ENCODE results near the gene MPP2. TPM values are rescaled to one million over a fixed set of nuclear protein-coding genes. Genes with fewer than 3 reads are reported as not detected.

The MPP2 gene
- polyA plus RNA-seq, 1 donor from 2014 or later = 25.5 TPM

GRCh38 chr17:43891851-43892646, 15.3 kb downstream of the MPP2 start:
- no peaks in the 10 kb centered on the region for H3K9me3 ChIP-seq (ENCODE audit: low read length)
- H3K4me2 ChIP-seq (ENCODE audit: low read length) = no peak overlapping the region
- TF ChIP-seq EZH2 (IDR thresholded peaks at IDR 0.05; ENCODE audit: borderline replicate concordance, insufficient read depth, low read length, poor library complexity, severe bottlenecking) (no peak), SMC3 (conservative IDR thresholded peaks at IDR 0.05; ENCODE audit: poor library complexity) (no peak), RAD21 (conservative IDR thresholded peaks at IDR 0.05) (no peak), POLR2AphosphoS5 (IDR thresholded peaks at IDR 0.05) (no peak), EP300 (conservative IDR thresholded peaks at IDR 0.05; ENCODE audit: poor library complexity, severe bottlenecking) (no peak), TAF1 (IDR thresholded peaks at IDR 0.05; ENCODE audit: low read depth) (no peak), MXI1 (conservative IDR thresholded peaks at IDR 0.05; ENCODE audit: poor library complexity, severe bottlenecking) (no peak), REST (IDR thresholded peaks at IDR 0.05; ENCODE audit: borderline replicate concordance) (no peak), CTCF (IDR thresholded peaks at IDR 0.05; ENCODE audit: poor library complexity, severe bottlenecking) (no peak)
- H3F3A ChIP-seq (ENCODE audit: insufficient read depth, low read length, poor library complexity, severe bottlenecking) = no peaks in the 10 kb centered on the region
- H3K27ac ChIP-seq (ENCODE audit: low read length) = no peak overlapping the region
- H3K9me2 ChIP-seq (ENCODE audit: insufficient read depth, low read length) = no peaks in the 10 kb centered on the region
- H3K79me2 ChIP-seq (replicated peaks; ENCODE audit: insufficient read depth, low read length) = no peaks in the 10 kb centered on the region
- no peaks in the 10 kb centered on the region for H3K27me3 ChIP-seq (ENCODE audit: insufficient read depth, low read depth, low read length)
- H3K36me3 ChIP-seq (ENCODE audit: insufficient read depth, low read length) = no peaks in the 10 kb centered on the region
- no peak overlapping the region for H2AFZ ChIP-seq (ENCODE audit: low read depth, low read length)
- no peak overlapping the region for H3K4me3 ChIP-seq (ENCODE audit: low read length)
- H3K9ac ChIP-seq (ENCODE audit: low read length) = no peak overlapping the region
- no peaks in the 10 kb centered on the region for H4K20me1 ChIP-seq (ENCODE audit: insufficient read depth)

GRCh38 chr17:43890240-43890639, 17.1 kb downstream of the MPP2 start:
- H3F3A ChIP-seq (ENCODE audit: insufficient read depth, low read length, poor library complexity, severe bottlenecking) = no peaks in the 10 kb centered on the region
- H3K27ac ChIP-seq (ENCODE audit: low read length) = no peak overlapping the region
- H3K9me3 ChIP-seq (ENCODE audit: low read length) = no peaks in the 10 kb centered on the region
- H3K79me2 ChIP-seq (replicated peaks; ENCODE audit: insufficient read depth, low read length) = no peaks in the 10 kb centered on the region
- TF ChIP-seq EP300 (conservative IDR thresholded peaks at IDR 0.05; ENCODE audit: poor library complexity, severe bottlenecking) = no peak
- no peak overlapping the region for H3K9ac ChIP-seq (ENCODE audit: low read length)
- no peak overlapping the region for H2AFZ ChIP-seq (ENCODE audit: low read depth, low read length)
- H3K9me2 ChIP-seq (ENCODE audit: insufficient read depth, low read length) = no peaks in the 10 kb centered on the region
- H3K36me3 ChIP-seq (ENCODE audit: insufficient read depth, low read length) = no peaks in the 10 kb centered on the region
- H4K20me1 ChIP-seq (ENCODE audit: insufficient read depth) = no peaks in the 10 kb centered on the region
- no peak overlapping the region for H3K4me3 ChIP-seq (ENCODE audit: low read length)
- H3K27me3 ChIP-seq (ENCODE audit: insufficient read depth, low read depth, low read length) = no peaks in the 10 kb centered on the region
- H3K4me2 ChIP-seq (ENCODE audit: low read length) = no peak overlapping the region
